Effector memory CD4-positive, alpha-beta T cell (primary cell): ENCODE measurements around the gene CD207.
"Not testable (repeated sequence)": the region's sequence is repeated elsewhere in the genome, so short reads cannot be mapped to it uniquely, and the experiment has no call there.

Source experiments
- DNase-seq, 3 donors: peaks; one replicate each; pipeline ENCODE4 v3.0.0-alpha.2; 2020
- H3K27ac ChIP-seq: 2 replicates; pipeline ENCODE4 v1.7.0; 2013; ENCODE audit warnings: mild to moderate bottlenecking, low read length, moderate library complexity; ENCODE audit not compliant: insufficient read depth, poor library complexity, severe bottlenecking
- H3K27me3 ChIP-seq: replicated peaks from 2 replicates; pipeline ENCODE4 v1.7.0; 2013; ENCODE audit warnings: mild to moderate bottlenecking, low read length; ENCODE audit not compliant: insufficient read depth, control insufficient read depth, poor library complexity, severe bottlenecking
- H3K36me3 ChIP-seq: 2 replicates; pipeline ENCODE4 v1.7.0; 2013; ENCODE audit warnings: mild to moderate bottlenecking, low read length, moderate library complexity; ENCODE audit not compliant: control insufficient read depth, insufficient read depth
- H3K4me1 ChIP-seq: 2 replicates; pipeline ENCODE4 v1.7.0; 2013; ENCODE audit warnings: low read length, mild to moderate bottlenecking; ENCODE audit not compliant: control insufficient read depth, insufficient read depth, poor library complexity, severe bottlenecking
- H3K4me3 ChIP-seq: 2 replicates; pipeline ENCODE4 v1.7.0; 2013; ENCODE audit warnings: low read length, low read depth, mild to moderate bottlenecking; ENCODE audit not compliant: insufficient read depth, poor library complexity, severe bottlenecking
- H3K9me3 ChIP-seq: 2 replicates; pipeline ENCODE4 v1.7.0; 2013; ENCODE audit warnings: mild to moderate bottlenecking, low read length, moderate library complexity; ENCODE audit not compliant: control insufficient read depth
- total RNA-seq, 3 donors: gene quantifications; one replicate each; lab custom pipeline; 2026; lab: John Stamatoyannopoulos, UW

CD207 gene
- total RNA-seq: 0 reads per million in 3 donors

GRCh38 chr2:70835643-70836042 lies at the start of gene CD207:
TSS of gene CD207 (minus strand) at chr2:70835816. CDS start at chr2:70835776, 40 bp downstream.
- no peaks in the 10 kb centered on the region for H3K27me3 ChIP-seq

DNA sequence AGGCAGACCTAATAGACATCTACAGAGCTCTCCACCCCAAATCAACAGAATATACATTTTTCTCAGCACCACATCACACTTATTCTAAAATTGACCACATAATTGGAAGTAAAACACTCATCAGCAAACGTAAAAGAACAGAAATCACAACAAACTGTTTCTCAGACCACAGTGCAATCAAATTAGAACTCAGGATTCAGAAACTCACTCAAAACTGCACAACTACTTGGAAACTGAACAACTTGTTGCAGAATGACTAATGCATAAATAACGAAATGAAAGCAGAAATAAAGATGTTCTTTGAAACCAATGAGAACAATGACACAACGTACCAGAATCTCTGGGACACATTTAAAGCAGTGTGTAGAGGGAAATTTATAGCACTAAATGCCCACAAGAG lies 42.9 kb upstream of the CD207 start:
- not testable (repeated sequence) for H3K4me1 ChIP-seq, H3K36me3 ChIP-seq, DNase-seq, H3K27me3 ChIP-seq, H3K9me3 ChIP-seq, H3K27ac ChIP-seq, H3K4me3 ChIP-seq

More at GRCh38 chr2:70835643-70836042, at the start of gene CD207:
- Histone ChIP-seq H3K9me3 (no peaks in the 10 kb centered on the region), H3K36me3 (no peaks in the 10 kb centered on the region), H3K4me1 (no peaks in the 10 kb centered on the region), H3K4me3 (no peak within 1 kb of the TSS), H3K27ac (no peak within 1 kb of the TSS)
- no peak for DNase-seq

DNA sequence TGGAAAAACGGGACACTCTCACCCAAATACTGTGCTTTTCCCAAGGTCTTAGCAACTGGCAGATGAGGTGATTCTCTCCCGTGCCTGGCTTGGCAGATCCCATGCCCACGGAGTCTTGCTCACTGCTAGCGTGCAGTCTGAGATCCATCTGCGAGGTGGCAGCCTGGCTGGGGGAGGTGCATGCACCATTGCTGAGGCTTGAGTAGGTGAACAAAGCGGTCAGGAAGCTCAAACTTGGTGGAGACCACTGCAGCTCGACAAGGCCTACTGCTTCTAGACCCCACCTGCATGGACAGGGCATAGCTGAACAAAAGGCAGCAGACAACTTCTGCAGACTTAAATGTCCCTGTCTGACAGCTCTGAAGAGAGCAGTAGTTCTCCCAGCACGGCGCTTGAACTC lies 40.5 kb upstream of the CD207 start:
- not testable (repeated sequence) for H3K4me1 ChIP-seq, H3K9me3 ChIP-seq, H3K27ac ChIP-seq, H3K4me3 ChIP-seq, DNase-seq, H3K36me3 ChIP-seq
- H3K27me3 ChIP-seq: peaks cover 10% of the 10 kb centered on the region

DNA sequence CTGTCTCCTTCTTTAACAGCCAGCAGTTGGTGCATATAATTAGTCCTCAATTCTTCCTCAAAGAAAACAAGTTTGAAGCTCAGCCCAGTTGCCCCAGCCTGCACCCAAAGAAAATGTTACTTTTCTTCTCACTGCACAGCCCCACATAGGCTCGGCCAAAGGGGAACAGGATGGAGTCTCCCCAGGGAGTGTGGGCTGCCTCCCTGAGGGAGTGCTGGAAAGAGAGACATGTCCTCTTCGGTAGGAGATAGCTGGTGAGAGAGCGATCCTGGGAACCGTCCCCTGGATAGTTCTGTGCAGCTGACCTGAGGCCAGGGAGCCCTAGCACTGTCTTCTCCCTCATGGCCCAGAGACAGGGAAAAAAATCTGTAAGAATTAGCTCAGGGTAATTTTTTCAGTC lies 37.9 kb upstream of the CD207 start:
- H3K27ac ChIP-seq: no peak overlapping the region
- no peak for DNase-seq
- no peaks in the 10 kb centered on the region for H3K36me3 ChIP-seq
- H3K27me3 ChIP-seq: peaks cover 10% of the 10 kb centered on the region
- no peaks in the 10 kb centered on the region for H3K9me3 ChIP-seq
- peaks cover 8% of the 10 kb centered on the region for H3K4me1 ChIP-seq
- H3K4me3 ChIP-seq: no peak overlapping the region

DNA sequence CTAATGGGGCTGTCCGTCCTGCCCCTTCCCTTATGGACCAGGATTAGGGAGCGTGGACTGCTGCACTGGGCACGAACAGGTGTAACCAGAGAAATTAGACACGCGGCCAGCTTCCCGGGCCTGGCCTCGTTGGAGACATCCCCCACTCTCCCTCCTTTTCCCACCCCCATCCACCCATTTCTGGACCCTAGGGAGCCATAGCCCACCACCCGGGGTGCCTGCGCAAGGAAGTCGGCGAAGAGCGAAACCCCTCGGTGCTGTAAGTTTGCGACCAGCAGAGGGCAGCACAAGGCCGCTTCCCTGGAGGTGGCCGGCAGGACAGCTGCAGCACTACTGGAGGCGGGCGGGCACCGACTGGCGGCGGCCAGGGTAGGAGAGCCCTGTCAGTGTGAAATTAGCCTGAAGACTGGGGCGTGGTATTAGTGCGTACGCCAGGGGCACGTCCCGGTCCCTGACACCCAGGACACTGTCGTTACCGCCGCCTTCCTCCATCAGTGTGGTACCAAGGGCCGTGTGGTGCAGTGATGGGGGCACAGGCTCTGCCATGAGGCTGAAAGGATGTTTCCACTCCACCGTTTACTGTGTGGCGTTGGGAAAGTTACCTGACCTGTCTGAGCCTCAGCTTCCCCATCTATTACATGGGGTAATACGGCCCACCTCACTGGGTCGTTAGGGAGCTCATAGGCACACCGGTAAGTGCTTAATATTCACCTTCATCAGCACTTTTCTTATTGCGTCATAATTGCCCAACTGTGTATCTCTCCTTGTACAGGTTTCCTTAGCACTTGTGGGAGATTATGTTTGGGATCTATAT lies 36.0 kb upstream of the CD207 start:
- H3K27ac ChIP-seq: no peak overlapping the region
- peak; percentile 39 to 50 (median 42) for DNase-seq
- peaks cover 8% of the 10 kb centered on the region for H3K4me1 ChIP-seq
- no peaks in the 10 kb centered on the region for H3K9me3 ChIP-seq
- peaks cover 10% of the 10 kb centered on the region for H3K27me3 ChIP-seq
- no peaks in the 10 kb centered on the region for H3K36me3 ChIP-seq
- no peak overlapping the region for H3K4me3 ChIP-seq

DNA sequence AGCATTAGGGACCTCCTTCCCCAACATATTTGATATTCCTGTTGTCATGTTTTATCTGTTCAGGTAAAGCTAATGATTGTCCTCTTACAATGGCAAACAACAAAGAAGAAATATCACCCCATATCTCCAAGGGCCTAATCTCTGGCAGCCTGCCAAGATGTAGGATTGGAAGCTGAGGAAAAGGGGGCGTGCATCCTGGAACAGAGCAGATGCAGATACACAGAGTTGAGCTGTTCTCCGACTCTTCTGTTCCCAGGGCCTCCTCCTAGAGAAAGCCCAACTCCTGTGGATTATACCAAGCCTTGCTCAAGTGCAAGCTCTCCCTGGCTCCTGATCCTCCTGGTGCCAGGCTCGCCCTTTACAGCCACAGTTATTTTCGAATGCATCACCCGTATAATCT lies 35.2 kb upstream of the CD207 start:
- Histone ChIP-seq H3K4me1 (peaks cover 8% of the 10 kb centered on the region), H3K27ac (no peak overlapping the region), H3K9me3 (no peaks in the 10 kb centered on the region), H3K27me3 (peaks cover 10% of the 10 kb centered on the region), H3K4me3 (no peak overlapping the region), H3K36me3 (no peaks in the 10 kb centered on the region)
- no peak for DNase-seq

DNA sequence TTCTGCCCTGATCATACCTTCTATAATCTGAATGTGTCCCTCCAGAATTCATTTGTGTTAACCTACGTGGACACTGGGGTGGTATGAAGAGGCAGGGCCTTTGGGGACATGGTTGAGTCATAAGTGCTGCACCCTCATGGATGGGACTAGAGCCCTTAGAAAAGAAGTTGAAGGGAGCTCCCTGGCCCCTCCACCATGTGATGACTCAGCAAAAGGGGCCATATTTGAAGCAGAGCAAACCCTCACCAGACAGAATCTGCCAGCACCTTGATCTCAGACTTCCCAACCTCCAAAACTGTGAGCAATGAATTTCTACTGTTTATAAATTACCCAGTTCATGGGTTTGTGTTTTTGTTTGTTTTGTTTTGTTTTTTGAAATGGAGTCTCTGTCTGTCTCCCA lies 33.4 kb upstream of the CD207 start:
- Histone ChIP-seq H3K4me3 (no peak overlapping the region), H3K27ac (no peak overlapping the region), H3K36me3 (no peaks in the 10 kb centered on the region), H3K4me1 (peaks cover 8% of the 10 kb centered on the region), H3K27me3 (peaks cover 10% of the 10 kb centered on the region), H3K9me3 (no peaks in the 10 kb centered on the region)
- no peak for DNase-seq

- H3K27ac ChIP-seq: no peak overlapping the region
- H3K4me1 ChIP-seq: peaks cover 3% of the 10 kb centered on the region
- no peaks in the 10 kb centered on the region for H3K36me3 ChIP-seq
- no peak overlapping the region for H3K4me3 ChIP-seq
- no peaks in the 10 kb centered on the region for H3K27me3 ChIP-seq
- H3K9me3 ChIP-seq: no peaks in the 10 kb centered on the region
- peak; percentile 20 to 37 (median 30) for DNase-seq
Measured at GRCh38 chr2:70861777-70862625, 26.4 kb upstream of the CD207 start.

GRCh38 chr2:70855667-70856066 lies 20.1 kb upstream of the CD207 start:
- no peaks in the 10 kb centered on the region for H3K36me3 ChIP-seq
- DNase-seq: no peak
- no peak overlapping the region for H3K27ac ChIP-seq
- H3K4me3 ChIP-seq: no peak overlapping the region
- H3K4me1 ChIP-seq: no peaks in the 10 kb centered on the region
- no peaks in the 10 kb centered on the region for H3K9me3 ChIP-seq
- H3K27me3 ChIP-seq: no peaks in the 10 kb centered on the region

DNA sequence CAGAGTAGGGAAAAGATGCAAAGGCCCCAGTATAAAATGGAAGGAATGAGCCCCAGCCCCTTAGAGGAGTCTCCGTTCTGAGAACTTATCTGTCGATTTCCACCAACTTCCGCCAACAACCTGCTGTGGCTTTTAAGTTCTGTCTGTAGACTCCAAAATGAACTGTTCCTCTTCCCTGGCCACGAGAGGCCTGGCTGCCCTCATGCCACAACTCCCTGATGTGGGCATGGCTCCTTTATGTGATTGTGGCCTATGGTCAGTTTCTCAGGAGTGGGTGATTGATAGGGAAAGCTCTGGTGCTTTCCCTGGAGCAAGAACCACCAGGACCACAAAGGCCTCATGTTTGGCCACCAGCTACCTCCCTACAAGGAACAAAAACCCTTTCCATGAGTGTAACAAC lies 18.8 kb upstream of the CD207 start:
- Histone ChIP-seq H3K27me3 (no peaks in the 10 kb centered on the region), H3K9me3 (no peaks in the 10 kb centered on the region), H3K4me3 (no peak overlapping the region), H3K4me1 (no peaks in the 10 kb centered on the region), H3K27ac (no peak overlapping the region), H3K36me3 (no peaks in the 10 kb centered on the region)
- DNase-seq: no peak
